ENCODE measurements around the gene TMEM181.

DNA sequence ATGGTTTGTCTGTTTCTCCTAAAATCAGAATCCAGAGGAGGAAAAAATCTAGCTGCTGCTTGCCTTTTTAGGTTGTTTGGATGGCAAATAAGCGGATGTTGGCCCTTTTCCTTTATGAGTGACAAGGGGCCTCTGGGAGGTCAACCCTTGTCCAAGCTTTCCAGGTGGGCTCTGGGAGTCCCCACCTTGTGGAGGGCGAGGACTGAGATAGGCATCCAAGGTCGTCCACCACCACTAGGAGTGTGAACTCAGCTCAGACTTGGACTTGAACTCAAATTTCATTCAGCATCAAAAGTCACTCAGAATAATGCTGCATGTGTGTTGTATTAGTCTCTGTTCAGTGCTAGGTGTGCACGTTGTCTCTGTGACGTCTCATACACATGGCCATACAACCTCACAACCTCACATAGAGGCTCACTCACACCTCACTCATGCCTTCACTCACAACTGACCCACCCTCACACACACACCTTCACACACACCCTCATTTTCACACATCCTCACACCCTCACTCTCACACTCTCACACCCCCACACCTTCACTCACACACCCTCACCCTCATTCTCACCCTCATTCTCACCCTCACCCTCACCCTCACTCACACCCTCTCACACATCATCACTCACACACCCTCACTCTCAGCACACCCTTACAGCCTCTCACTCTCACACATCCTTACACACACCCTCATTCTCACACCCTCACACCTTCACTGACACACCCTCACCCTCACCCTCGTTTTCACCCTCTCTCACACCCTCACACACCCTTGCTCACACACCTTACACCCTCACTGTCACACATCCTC is 66.7 kb downstream of the TMEM181 start:
- TF ChIP-seq CTCF (IDR thresholded peaks at IDR 0.05; ENCODE audit: low read depth, low read length, missing input control): no peak
- no peak for TF ChIP-seq MAX (IDR thresholded peaks at IDR 0.05)
- no peak for TF ChIP-seq FOXA1 (IDR thresholded peaks at IDR 0.05)
- TF ChIP-seq RAD21 (IDR thresholded peaks at IDR 0.05): no peak
- no peak for TF ChIP-seq RXRA (IDR thresholded peaks at IDR 0.05)
- TF ChIP-seq, protein P1, sequence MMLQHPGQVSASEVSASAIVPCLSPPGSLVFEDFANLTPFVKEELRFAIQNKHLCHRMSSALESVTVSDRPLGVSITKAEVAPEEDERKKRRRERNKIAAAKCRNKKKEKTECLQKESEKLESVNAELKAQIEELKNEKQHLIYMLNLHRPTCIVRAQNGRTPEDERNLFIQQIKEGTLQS (IDR thresholded peaks at IDR 0.05): no peak
- TF ChIP-seq TAF1 (conservative IDR thresholded peaks at IDR 0.05): no peak
- TF ChIP-seq GABPA (IDR thresholded peaks at IDR 0.05 in 1 of 2, conservative IDR thresholded peaks at IDR 0.05 in 1 of 2): no peak
- TF ChIP-seq NR2F2 (IDR thresholded peaks at IDR 0.05): no peak
- TF ChIP-seq, protein P2, sequence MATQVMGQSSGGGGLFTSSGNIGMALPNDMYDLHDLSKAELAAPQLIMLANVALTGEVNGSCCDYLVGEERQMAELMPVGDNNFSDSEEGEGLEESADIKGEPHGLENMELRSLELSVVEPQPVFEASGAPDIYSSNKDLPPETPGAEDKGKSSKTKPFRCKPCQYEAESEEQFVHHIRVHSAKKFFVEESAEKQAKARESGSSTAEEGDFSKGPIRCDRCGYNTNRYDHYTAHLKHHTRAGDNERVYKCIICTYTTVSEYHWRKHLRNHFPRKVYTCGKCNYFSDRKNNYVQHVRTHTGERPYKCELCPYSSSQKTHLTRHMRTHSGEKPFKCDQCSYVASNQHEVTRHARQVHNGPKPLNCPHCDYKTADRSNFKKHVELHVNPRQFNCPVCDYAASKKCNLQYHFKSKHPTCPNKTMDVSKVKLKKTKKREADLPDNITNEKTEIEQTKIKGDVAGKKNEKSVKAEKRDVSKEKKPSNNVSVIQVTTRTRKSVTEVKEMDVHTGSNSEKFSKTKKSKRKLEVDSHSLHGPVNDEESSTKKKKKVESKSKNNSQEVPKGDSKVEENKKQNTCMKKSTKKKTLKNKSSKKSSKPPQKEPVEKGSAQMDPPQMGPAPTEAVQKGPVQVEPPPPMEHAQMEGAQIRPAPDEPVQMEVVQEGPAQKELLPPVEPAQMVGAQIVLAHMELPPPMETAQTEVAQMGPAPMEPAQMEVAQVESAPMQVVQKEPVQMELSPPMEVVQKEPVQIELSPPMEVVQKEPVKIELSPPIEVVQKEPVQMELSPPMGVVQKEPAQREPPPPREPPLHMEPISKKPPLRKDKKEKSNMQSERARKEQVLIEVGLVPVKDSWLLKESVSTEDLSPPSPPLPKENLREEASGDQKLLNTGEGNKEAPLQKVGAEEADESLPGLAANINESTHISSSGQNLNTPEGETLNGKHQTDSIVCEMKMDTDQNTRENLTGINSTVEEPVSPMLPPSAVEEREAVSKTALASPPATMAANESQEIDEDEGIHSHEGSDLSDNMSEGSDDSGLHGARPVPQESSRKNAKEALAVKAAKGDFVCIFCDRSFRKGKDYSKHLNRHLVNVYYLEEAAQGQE (IDR thresholded peaks at IDR 0.05): no peak
- no peak for TF ChIP-seq YY1 (IDR thresholded peaks at IDR 0.05)

All from liver (tissue), 3 donors.